HG03175 (cell line): Measurements from ENCODE around the gene GGT1.
"Not testable (repeated sequence)": the region's sequence is repeated elsewhere in the genome, so short reads cannot be mapped to it uniquely, and the experiment has no call there.

Experiments
- ATAC-seq: cut with Tn5 transposase; IDR thresholded peaks from one replicate; pipeline ENCODE4 v1.9.1; 2021; ENCODE audit warnings: mild to moderate bottlenecking, moderate library complexity; ENCODE audit not compliant: unreplicated experiment

Gene GGT1

GRCh38 chr22:24595863-24596262 lies 7.1 kb upstream of the GGT1 start:
- no peak for ATAC-seq

- not testable (repeated sequence) for ATAC-seq
Observed at GRCh38 chr22:24597076-24597475, 5.9 kb upstream of the GGT1 start.

- no peak for ATAC-seq
Observed at GRCh38 chr22:24599514-24599913, 3.5 kb upstream of the GGT1 start.

GRCh38 chr22:24599958-24600715 lies 2.9 kb upstream of the GGT1 start:
- ATAC-seq: not testable (repeated sequence)

- no peak for ATAC-seq
Observed at GRCh38 chr22:24601217-24602104, 1.5 kb upstream of the GGT1 start.

GRCh38 chr22:24602105-24602749 lies 766 bp upstream of the GGT1 start:
- ATAC-seq: not testable (repeated sequence)

GRCh38 chr22:24603770-24604629 lies 1.0 kb downstream of the GGT1 start:
- not testable (repeated sequence) for ATAC-seq

GRCh38 chr22:24606340-24606739 lies 3.3 kb downstream of the GGT1 start:
- ATAC-seq: not testable (repeated sequence)

GRCh38 chr22:24607429-24607983 lies 4.5 kb downstream of the GGT1 start:
- not testable (repeated sequence) for ATAC-seq

- ATAC-seq: not testable (repeated sequence)
Observed at GRCh38 chr22:24608327-24608726, 5.3 kb downstream of the GGT1 start.

GRCh38 chr22:24609888-24610287 lies 6.9 kb downstream of the GGT1 start:
- not testable (repeated sequence) for ATAC-seq

- ATAC-seq: not testable (repeated sequence)
Observed at GRCh38 chr22:24614794-24615193, 11.8 kb downstream of the GGT1 start.

- ATAC-seq: not testable (repeated sequence)
Observed at GRCh38 chr22:24621244-24621643, 18.3 kb downstream of the GGT1 start.

- not testable (repeated sequence) for ATAC-seq
Observed at GRCh38 chr22:24622596-24622995, 19.6 kb downstream of the GGT1 start.

- ATAC-seq: not testable (repeated sequence)
Observed at GRCh38 chr22:24627911-24628310, 24.9 kb downstream of the GGT1 start.

- not testable (repeated sequence) for ATAC-seq
Observed at GRCh38 chr22:24629069-24629468, 26.1 kb downstream of the GGT1 start.

- ATAC-seq: not testable (repeated sequence)
Observed at GRCh38 chr22:24630812-24631427, 27.9 kb downstream of the GGT1 start.

GRCh38 chr22:24631430-24632122 lies 28.6 kb downstream of the GGT1 start:
- not testable (repeated sequence) for ATAC-seq

- not testable (repeated sequence) for ATAC-seq
Observed at GRCh38 chr22:24632642-24633041, 29.6 kb downstream of the GGT1 start.
